HG02623 (cell line): ENCODE measurements around the gene MICAL3.
"Not testable (repeated sequence)": the region's sequence is repeated elsewhere in the genome, so short reads cannot be mapped to it uniquely, and the experiment has no call there.

Source experiments
- ATAC-seq: cut with Tn5 transposase; IDR thresholded peaks from one replicate; pipeline ENCODE4 v1.9.1; 2021; ENCODE audit warnings: moderate library complexity; ENCODE audit not compliant: unreplicated experiment

MICAL3 gene

DNA sequence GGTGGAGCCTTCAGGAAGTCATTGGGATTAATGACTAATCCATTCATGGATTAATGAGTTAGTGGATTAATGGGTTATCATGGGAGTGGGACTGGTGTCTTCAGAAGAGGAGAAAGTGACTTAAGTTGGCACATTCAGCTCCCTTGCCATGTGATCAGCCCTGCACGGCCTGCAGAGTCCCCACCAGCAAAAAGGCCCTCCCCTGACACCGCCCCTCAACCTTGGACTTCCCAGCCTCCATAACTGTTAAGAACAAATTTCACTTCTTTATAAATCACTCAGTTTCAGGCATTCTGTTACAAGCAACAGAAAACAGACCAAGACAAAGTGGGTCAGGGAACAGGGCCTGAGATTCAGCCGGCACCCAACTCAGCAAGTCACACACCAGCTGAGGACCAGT lies 85.3 kb downstream of the MICAL3 start:
- no peak for ATAC-seq

DNA sequence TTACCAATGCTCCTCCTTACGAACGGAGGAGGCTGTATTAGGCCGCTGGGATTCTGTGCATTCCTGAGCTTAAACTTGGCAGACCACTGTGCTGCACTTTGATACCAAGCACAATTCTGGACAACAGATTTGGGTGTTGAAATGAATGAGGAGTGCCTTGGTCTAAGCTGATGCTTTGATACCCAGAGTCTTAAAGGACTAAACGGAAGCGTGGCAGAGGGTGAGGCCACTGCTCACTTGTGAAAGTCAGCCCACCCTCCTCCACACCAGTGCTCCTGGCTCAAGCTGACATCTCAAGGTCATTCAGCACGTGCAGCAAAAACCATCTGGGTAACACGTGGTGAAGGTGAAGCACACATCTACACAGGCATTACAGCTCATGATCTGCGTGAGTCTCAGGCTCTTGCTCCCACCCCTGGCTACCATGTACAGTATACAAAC lies 85.9 kb downstream of the MICAL3 start:
- no peak for ATAC-seq

DNA sequence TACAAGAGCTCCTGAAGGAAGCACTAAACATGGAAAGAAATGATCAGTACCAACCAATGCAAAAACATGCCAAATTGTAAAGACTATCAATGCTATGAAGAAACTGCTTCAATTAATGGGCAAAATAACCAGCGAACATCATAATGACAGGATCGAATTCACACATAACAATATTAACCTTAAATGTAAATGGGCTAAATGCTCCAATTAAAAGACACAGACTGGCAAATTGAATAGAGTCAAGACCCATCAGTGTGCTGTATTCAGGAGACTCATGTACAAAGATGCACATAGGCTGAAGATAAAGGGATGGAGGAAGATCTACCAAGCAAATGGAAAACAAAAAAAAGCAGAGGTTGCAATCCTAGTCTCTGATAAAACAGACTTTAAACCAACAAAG lies 91.9 kb downstream of the MICAL3 start:
- not testable (repeated sequence) for ATAC-seq

DNA sequence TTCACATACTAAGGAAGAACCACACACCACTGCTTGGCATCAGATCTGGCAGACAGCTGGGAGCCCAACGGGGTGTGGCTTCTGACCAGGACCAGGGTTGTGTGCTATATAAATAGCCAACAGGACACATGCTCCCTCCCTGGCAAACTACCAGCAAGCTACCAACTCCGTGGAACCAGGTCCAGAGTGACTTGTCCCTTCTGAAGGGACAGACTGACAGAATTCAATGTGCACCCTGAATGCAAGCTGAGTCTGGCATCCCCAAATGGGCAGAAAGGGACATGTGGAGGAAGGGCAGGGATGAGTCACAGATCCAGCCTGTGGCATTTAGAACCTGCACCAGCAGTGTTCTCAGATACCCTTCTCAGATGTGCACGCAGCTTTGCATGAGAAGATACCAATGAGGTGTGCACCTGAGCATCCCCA lies 92.9 kb downstream of the MICAL3 start:
- no peak for ATAC-seq

DNA sequence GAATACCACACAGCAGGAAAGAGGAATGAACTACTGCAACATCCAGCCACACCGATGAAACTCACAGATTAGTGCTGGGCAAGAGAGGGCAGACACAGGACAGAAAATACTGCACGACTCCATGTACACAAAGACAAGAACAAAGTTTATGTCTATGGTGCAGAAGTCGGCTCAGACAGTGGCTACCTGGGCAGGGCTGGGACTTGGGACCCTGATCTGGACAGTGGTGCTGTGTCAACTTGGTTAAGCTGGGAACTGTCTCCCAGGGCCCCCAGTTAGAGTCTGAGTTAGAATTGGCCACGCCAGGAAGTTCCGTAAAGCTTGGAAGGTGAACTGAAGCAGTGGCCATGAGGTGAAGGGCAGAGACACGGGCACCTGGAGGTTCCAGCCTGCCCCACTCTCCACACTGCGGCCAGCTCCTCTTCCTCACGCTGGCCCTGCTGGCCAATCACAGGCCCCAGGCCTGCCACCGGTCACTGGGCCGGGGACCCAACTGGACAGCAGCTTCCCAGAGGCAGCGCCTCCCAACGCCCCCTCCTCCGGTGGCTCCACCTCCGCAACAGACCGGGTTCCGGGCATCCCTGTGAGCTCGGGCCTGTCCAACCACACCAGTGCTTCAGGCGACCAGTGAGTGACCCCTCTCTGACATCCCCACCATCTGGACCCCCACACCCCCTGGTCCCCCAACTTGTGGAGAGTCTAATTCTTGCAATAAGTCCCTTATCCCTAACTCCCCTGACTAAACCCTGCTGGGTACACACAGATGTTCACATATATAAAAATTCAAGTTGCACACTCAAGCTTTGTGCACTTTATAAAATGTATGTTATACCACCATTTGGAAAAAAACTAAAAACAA lies 93.7 kb downstream of the MICAL3 start:
- ATAC-seq = no peak

DNA sequence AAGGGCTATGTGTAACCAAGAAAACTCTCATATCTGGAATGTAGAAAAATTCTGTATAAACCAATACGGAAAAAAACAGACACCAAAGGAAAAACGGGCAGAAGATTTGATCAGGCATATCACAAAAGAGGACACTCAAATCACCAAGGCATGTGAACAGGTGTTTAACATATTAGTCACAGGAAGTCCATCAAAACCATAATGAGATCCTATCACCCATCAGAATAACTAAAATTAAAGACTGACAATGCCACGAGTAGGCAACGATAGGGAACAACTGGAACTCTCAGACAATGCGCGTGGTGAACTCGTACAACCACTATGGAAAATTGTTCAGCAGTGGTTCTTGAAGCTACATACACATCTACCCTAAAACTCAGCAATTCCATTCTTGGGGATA lies 94.5 kb downstream of the MICAL3 start:
- ATAC-seq = no peak

DNA sequence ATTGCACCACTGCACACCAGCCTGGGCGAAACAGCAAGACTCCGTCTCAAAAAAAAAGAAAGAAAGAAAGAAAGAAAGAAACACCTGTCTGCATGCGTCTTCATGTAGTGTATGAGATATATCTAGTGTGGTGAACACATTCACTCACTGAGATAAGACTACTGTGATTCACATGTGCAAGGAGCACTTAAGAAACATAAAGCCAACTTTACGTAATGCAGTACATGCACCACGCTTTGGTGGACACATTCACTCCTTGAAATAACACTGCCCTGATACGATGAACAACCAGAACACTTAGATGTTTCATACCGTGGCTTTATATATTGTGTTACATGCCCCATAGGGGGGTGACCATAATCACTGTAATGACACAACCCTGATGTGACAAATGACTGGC lies 96.0 kb downstream of the MICAL3 start:
- no peak for ATAC-seq

DNA sequence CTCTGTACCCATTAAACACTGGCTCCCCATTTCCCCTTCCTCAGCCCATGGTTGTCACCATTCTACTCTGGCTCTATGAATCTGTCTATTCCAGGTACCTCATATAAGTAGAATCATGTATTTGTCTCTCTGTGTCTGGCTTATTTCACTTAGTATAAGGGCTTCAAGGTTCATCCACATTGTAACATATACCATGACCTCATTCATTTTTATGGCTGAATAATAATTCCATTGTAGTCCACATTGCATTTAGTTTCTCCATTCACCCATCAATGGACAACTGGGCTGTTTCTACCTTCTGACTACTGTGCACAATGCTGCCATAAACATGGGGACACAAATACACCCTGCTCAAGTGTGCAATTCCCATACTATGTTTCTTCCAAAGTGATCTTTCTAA lies 97.3 kb downstream of the MICAL3 start:
- no peak for ATAC-seq

DNA sequence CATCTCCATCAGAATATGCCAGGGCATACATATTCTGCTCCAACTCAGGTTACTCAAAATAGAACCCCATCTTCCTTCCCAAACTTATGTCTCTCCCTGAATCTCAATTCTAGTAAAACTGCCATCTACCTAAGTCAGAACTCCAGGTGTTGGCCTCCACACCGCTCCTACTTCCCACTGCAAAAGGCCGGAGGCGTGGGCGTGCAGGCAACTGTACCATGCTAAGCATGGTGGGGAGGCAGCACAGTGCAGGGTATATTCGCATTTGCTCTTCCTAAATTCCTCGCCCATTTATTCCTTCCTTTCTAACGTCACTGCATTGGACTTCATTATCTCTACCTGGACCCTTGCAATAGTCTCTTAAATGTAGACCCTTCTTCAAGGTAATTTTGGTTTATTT lies 97.8 kb downstream of the MICAL3 start:
- ATAC-seq = no peak

DNA sequence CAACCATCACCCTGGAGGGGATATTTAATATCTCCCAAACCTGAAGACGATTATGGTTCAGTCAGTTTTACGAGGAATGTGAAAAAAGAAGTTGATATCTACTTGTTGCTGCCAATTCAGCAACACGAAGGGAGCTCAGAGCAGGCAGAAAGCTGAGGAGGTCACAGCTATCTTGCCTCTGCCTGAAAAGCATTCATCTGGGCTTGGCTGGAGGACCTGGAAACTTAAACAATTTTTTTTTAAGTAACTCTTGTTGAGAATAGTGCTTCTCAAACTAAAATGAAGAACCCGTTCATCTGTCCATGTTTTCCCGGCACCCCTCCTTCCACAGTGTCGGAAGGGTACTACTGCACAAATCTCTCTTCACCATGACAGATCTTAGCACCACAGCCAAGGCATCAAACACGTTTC lies 98.9 kb downstream of the MICAL3 start:
- ATAC-seq = no peak

DNA sequence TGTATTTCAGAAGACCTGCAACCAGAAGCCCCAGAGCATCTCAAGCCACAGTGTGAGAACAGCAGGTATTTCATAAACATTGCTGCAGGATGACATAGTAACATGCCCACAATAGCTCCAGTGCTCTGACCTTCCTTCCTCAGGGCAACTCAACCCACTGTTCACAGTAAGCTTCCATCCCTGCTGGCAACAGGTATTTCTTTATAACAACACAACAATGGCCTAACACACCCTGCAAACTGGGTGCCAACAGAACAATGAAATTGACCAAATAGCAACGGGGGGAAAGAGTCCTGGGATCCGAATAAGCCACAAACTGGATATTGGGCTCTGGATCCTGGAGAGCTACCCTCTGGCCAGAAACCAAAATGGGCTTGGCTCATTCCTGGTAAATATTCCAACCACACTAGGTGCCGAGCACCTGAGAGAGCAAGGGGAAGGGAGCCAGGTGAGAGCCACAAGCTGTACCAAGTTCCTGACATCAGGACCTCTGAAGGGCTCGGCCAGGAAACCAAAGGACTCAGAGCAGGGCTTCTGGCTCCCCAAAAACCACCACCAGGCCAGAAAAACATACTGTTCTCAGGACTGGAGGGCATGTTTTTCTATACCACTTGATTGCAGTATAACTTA lies 99.5 kb downstream of the MICAL3 start:
- no peak for ATAC-seq

DNA sequence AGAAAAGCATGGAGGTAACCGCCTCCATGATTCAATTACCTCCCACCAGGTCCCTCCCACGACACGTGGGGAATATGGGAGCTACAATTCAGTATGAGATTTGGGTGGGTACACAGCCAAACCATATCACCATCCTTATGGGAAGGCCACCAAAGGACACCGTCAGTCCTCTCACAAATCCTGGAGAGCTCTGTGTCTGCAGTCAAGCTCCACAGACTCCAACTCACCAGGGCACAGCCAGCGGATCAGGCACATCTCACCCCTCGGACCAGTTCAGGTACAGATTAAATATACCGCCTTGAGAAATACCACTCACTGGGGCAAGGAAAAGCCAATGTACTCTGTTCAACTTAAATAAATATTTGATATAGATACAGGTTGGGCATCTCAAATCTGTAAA lies 100.3 kb downstream of the MICAL3 start:
- no peak for ATAC-seq

DNA sequence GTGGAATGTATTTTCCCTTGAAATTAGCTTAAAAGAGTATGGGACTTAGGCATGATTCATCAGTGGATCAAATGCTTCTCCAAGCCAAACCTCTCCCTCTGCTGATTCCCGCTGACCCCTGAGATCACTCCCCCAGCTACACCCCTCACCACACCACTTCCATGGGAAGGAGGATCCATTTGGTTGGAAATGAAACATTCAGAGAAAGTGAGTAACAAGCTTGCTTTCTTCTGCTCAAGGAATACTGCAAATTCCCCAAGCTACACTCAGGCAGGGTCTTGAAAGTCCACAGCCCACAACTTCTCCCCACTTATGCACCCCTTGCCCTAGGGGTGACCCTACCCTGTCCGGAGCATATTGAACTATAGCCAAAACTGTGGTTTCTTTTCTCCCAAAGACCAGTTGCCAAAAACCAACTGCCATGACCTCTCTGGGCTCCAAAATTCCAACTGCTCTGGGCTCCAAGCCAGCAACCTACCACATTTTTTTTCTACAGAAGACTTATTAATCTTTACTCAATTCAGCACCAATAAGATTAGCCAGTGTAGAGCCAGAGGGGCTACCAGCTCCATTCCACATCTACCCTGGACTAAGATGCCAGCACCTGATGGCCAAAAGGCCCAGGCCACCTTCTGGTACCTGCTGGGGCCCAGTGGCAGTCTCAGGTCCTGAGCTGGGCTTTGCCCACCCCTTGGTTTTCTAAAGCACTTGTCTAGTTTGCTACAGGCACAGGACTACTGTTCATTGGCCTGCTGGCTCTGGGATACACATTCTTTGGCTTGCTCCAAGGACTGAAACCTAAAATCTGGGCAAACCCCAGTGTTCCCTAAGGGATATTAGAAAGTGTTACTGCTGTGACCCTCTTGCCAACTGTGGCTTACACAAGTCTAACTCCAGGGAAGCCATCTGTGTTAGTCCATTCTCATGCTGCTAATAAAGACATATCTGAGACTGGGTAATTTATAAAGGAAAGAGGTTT lies 101.1 kb downstream of the MICAL3 start:
- ATAC-seq = no peak

DNA sequence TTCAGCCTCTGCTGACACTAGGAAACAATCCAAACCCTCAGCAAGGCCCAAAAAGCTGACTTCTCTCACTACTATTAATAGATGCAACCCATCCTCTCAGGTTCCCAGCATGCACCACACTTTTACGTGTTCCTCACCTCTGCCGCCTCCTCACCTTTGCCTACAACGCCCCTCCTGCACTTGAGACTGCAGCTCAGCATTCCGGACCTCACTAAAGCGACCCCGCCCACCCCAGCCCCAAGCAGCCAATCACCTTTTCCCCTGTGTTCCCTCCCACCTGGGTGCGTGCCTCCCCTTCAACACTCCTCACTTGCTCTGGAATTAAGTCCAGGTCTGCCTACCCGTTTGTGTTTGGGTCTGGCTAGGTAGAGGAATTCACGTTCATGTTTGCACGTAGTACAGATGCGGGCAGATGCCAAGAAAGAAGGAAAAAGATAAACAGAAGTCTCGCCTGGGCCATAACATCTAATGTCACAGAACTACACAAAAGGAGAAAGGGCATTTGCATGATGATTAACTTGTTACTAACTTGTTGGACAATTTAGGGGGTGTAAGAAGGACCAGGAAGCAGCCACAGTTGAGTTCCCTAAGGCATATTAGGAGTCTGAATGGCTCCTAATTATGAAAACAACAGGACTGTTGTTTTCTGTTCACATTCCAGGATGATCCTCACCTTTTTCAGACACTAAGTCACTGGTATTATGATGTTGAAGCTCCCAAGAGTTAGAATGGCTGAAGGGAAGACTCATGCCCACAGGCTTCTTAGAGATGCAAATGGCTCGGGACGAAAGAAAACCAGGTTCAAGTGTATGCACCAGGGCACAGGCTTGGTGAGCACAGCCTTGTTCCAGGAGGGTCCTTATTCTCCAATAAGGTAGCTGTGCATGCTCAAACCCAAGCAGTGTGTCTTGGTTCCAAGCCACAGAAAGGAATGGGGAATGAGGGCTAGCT lies 102.2 kb downstream of the MICAL3 start:
- ATAC-seq = no peak

DNA sequence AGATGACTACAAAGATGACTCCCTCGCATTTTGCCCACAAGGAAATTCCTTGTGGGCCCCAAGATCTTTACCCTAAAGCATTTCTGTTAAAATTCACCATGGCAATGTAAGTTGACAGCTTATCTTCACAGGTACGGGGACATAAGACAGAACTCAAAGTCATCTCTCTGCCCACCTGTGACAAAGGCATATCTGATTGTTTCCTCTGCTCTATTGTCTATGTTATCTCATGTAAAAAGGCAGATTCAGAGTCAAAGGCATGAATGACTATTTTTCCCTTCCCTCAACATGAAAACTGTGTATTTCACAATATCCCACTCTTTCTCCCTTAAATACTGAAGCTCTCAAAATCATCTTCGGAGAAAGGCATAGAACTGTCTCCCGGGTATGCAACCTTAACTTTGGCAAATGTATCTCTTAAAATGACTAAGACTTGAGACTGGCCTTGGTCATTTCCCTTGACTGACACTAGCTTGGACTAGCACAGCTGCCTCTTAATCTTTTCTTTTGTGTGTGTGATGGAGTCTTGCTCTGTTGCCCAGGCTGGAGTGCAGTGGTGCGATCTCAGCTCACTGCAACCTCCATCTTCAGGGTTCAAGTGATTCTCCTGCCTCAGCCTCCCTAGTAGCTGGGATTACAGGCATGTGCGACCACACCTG lies 103.2 kb downstream of the MICAL3 start:
- ATAC-seq = no peak

DNA sequence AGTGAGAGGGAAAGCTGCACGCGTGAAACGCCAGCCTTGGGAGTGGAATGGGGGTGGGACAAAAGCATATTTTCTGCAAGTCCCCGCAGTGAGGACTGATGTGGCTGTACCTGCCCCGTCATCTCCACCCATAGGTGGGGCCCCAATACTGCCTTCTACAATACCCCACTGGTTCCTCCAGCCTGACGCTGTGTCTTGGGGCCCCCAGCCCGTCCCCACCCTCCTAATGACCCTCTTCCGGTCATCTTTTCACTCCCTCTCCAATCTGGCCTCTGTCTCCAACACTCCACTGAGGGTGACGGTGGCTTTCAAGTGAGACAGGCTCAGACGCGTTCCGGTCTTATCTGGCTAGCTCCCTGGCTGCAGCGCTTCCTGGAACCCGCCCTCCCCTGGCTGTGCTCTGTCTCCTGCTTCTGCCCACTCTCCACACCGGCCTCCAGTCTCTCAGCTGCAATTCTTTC lies 104.2 kb downstream of the MICAL3 start:
- no peak for ATAC-seq

DNA sequence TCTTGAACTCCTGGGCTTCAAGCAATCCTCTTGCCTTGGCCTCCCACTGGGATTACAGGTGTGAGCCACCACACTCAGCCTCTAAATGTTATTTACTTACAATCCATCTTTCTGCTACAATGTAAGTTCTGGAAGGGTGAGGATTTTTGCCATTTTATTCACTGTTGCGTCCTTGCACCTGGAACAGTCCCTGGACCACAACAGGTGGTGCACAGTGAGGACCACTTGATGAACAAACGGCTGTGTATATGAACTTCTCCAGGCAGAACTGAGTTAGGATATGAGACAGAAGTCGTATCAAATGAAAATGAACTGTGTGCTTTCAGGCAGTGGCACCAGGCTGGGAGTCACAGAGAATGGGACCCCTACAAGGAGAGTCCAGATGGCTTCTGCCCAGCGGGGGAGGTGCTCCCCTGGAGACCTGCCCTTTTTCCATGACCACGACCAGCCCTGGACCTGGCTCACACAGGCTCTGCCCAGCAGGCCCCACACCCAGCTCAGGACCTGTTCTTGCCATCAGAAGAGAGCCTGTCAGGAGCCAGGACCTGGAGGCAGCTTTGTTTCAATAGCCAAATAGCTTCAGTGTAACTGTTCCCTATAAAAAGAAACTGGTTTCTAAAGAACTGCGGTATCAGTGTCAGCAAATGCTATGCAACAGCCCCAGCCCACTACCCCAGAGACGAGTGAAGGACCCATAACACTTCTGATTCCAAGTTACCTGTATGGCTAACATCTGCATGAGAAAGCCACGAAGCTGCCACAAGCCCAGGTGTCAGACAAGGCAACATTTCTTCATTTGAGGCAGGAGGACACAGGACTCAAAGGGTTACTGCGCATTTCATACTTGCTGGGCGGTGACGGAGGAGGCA lies 104.9 kb downstream of the MICAL3 start:
- no peak for ATAC-seq

DNA sequence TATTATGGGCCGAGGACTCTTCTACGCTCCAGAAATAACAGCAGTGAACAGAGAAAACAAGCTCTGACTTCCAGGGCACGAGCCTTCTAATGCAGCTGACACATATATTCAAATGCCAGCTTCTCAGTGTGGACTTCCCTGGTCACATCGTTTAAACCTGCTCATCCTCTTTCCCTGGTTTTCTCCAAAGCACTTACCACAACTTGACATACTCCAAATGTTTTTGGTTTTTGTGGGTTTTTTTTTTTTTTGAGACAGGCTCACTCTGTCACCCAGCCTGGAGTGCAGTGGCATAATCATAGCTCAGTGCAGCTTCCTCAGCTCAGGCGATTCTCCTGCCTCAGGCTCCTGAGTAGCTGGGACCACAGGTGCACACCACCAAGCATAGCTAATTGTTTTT lies 105.5 kb downstream of the MICAL3 start:
- ATAC-seq = no peak
